B cell (primary cell): ENCODE data around the gene DLX1.

Source experiments
- CTCF ChIP-seq: fragments of 200-600 bp; IDR thresholded peaks from one replicate; pipeline ENCODE4 v1.8.0; 2022; ENCODE audit warnings: antibody characterized with exemption, mild to moderate bottlenecking
- EZH2 ChIP-seq: IDR thresholded peaks from 2 replicates; pipeline ENCODE4 v1.6.1; 2012; ENCODE audit warnings: borderline replicate concordance, low read depth, mild to moderate bottlenecking, moderate library complexity, low read length; ENCODE audit not compliant: insufficient read depth, poor library complexity, severe bottlenecking

GRCh38 chr2:172098287-172098649 lies 13.0 kb downstream of the DLX1 start:
- TF ChIP-seq CTCF (no peak), EZH2 (no peak)
